Transverse colon (tissue), 4 donors: ENCODE results near the gene LRP8. TPM values are rescaled to one million over a fixed set of nuclear protein-coding genes. Genes with fewer than 3 reads are reported as not detected.
A peak's percentile ranks its signal among the peaks of the same experiment; 100 is the strongest.

Source experiments
- DNase-seq: peaks from one replicate; pipeline ENCODE4 v3.0.0-alpha.2; 2019
- H3K27ac ChIP-seq, 4 donors: fragments of 200-600 bp; sonication (generic); 2 replicates each; pipeline ENCODE4 v1.5.1; 2016 to 2018; ENCODE audit warnings: inconsistent platforms in 4 of 4
- H3K27me3 ChIP-seq: fragments of 200-600 bp; sonication (generic); 2 replicates; pipeline ENCODE4 v1.5.1; 2017; ENCODE audit warnings: inconsistent platforms
- H3K36me3 ChIP-seq, 4 donors: fragments of 200-600 bp; sonication (generic); 2 replicates each; pipeline ENCODE4 v1.5.1; 2017 to 2019; ENCODE audit warnings: inconsistent platforms in 4 of 4
- H3K4me1 ChIP-seq, 4 donors: fragments of 200-600 bp; sonication (generic); 2 replicates each; pipeline ENCODE4 v1.5.1; 2017 to 2020; ENCODE audit warnings: inconsistent platforms in 4 of 4
- H3K4me3 ChIP-seq, 4 donors: fragments of 200-600 bp; sonication (generic); 1 replicate in 1 of 4; 2 replicates in 3 of 4; pipeline versions ENCODE4 v1.5.1 to v1.6.1; 2017 to 2019; ENCODE audit warnings: inconsistent platforms in 4 of 4
- H3K9me3 ChIP-seq, 2 donors: fragments of 200-600 bp; sonication (generic); 2 replicates each; pipeline ENCODE4 v1.5.1; 2017 to 2019; ENCODE audit warnings: inconsistent platforms in 2 of 2
- CTCF ChIP-seq, 5 experiments: fragments of 200-600 bp in 3 of 5; fragments of 450-650 bp in 2 of 5; sonication (generic) in 3 of 5; IDR thresholded peaks; 1 replicate in 2 of 5; 2 replicates in 3 of 5; pipeline ENCODE4 v1.5.1; 2016 to 2017; ENCODE audit warnings: antibody characterized with exemption in 5 of 5, inconsistent platforms in 3 of 5, mild to moderate bottlenecking in 2 of 5, moderate library complexity in 1 of 5
- EP300 ChIP-seq: sonication (generic); formaldehyde crosslinking; IDR thresholded peaks from one replicate; pipeline ENCODE4 v1.6.1; 2017; ENCODE audit warnings: antibody characterized with exemption, low read depth
- POLR2A ChIP-seq: fragments of 450-650 bp; IDR thresholded peaks from one replicate; pipeline ENCODE4 v1.6.1; 2016; ENCODE audit warnings: antibody characterized with exemption, mild to moderate bottlenecking, moderate library complexity
- POLR2AphosphoS5 ChIP-seq, 3 donors: sonication (generic); formaldehyde crosslinking; IDR thresholded peaks; one replicate each; pipeline ENCODE4 v1.6.1; 2016; ENCODE audit warnings: antibody characterized with exemption in 3 of 3
- WGBS, 2 donors: methylation state at CpG; one replicate each; pipeline ENCODE4 v1.1.5; 2018; ENCODE audit warnings: low coverage in 1 of 2; 5-methylcytosine and 5-hydroxymethylcytosine counted together
- in situ Hi-C, 4 donors: fragments of 200-750 bp; cut with MboI; loops; one replicate each; pipeline versions ENCODE4 v1.15.0 to v1.15.1; 2017; ENCODE audit warnings: low sequenced_read_pairs in 3 of 4, low pct_ligation_motif_present in 1 of 4, low pct_unique_long_range_greater_than_20kb in 1 of 4
- intact Hi-C: fragments of 100-400 bp; cut with DNase I; formaldehyde crosslinking; loops from one replicate; pipeline ENCODE4 v1.15.1; 2023; ENCODE audit warnings: low total_unique reads
- total RNA-seq, 4 donors: library from RNA; depleted of rRNA; stranded (reverse); fragments of >200 nt; gene quantifications; one replicate each; pipeline ENCODE4 v1.1.0, GENCODE V29; 2016

Gene LRP8
- total RNA-seq, 4 donors from 2014 or later = 0.37 to 10.7 (median 1.4) TPM

- intact Hi-C loops = no loop called here
- DNase-seq = peak; percentile 96
- in situ Hi-C loops = loop anchor here in 2 of 4 donors (25.0 kb wide), 3 partner anchors 259 to 484 kb away; partner anchors contain the start of genes ECHDC2 (in 1 of the 2) and SCP2 (in 1 of the 2)
- H3K36me3 ChIP-seq = peaks cover 0 to 6% (median 0%) of the 10 kb centered on the region in 4 donors
- WGBS, 2 donors = 0 to 1% methylated on average over 2 to 24 of the region's 57 CpGs
- peaks cover 23 to 32% (median 27%) of the 10 kb centered on the region in 4 donors for H3K4me1 ChIP-seq
- H3K4me3 ChIP-seq = peak within 1 kb of the TSS; percentile 85 to 99 (median 94)
- H3K27ac ChIP-seq = peak within 1 kb of the TSS; percentile 95 to 100 (median 98)
- no peaks in the 10 kb centered on the region for H3K9me3 ChIP-seq
- no peaks in the 10 kb centered on the region for H3K27me3 ChIP-seq
- TF ChIP-seq POLR2A (peak; percentile 96), EP300 (no peak), CTCF (IDR thresholded peaks at IDR 0.05) (peak in 1 of 5 experiments; percentile 12), POLR2AphosphoS5 (IDR thresholded peaks at IDR 0.05) (peak; percentile 96 to 98 (median 97))
Measured at GRCh38 chr1:53196485-53197290, 131.2 kb downstream of the LRP8 start, which contains the start of gene CPT2. Gene CPT2, plus strand, starts transcription at chr1:53196824. Its CDS starts 120 bp downstream, at chr1:53196944.

- Histone ChIP-seq H3K27me3 (no peaks in the 10 kb centered on the region), H3K36me3 (peaks cover 0 to under 1% (median 0%) of the 10 kb centered on the region in 4 donors), H3K4me3 (peak overlapping the region; percentile 85 to 99 (median 94)), H3K27ac (peak overlapping the region; percentile 95 to 100 (median 98)), H3K9me3 (no peaks in the 10 kb centered on the region), H3K4me1 (peaks cover 23 to 32% (median 27%) of the 10 kb centered on the region in 4 donors)
- intact Hi-C loops (no loop called here), in situ Hi-C loops (loop anchor here in 2 of 4 donors (25.0 kb wide), 3 partner anchors 259 to 484 kb away; partner anchors contain the start of genes ECHDC2 (in 1 of the 2) and SCP2 (in 1 of the 2))
- WGBS, 2 donors = 42 to 65% methylated on average over 2 to 9 of the region's 9 CpGs
- DNase-seq = no peak
- TF ChIP-seq CTCF (IDR thresholded peaks at IDR 0.05) (no peak), POLR2A (no peak), EP300 (no peak), POLR2AphosphoS5 (IDR thresholded peaks at IDR 0.05) (no peak)
Measured at GRCh38 chr1:53196017-53196484, 131.8 kb downstream of the LRP8 start.

- in situ Hi-C loops = loop anchor here in 2 of 4 donors (25.0 kb wide), 3 partner anchors 258 to 483 kb away; partner anchors contain the start of genes ECHDC2 (in 1 of the 2) and SCP2 (in 1 of the 2)
- TF ChIP-seq CTCF (IDR thresholded peaks at IDR 0.05) (no peak), EP300 (no peak), POLR2A (no peak), POLR2AphosphoS5 (IDR thresholded peaks at IDR 0.05) (no peak)
- no peak for DNase-seq
- WGBS, 2 donors = 86 to 88% methylated on average over 4 to 11 of the region's 11 CpGs
- Histone ChIP-seq H3K4me1 (peaks cover 23 to 32% (median 27%) of the 10 kb centered on the region in 4 donors), H3K4me3 (no peak overlapping the region), H3K27ac (peak overlapping the region; percentile 95 to 100 (median 98)), H3K36me3 (no peaks in the 10 kb centered on the region), H3K27me3 (no peaks in the 10 kb centered on the region), H3K9me3 (no peaks in the 10 kb centered on the region)
- intact Hi-C loops = no loop called here
Measured at GRCh38 chr1:53195246-53196016, 132.4 kb downstream of the LRP8 start.

Other genes starting within 250 kb of the LRP8 start
- gene SLC1A7, start 185.4 kb downstream of the LRP8 start, total RNA-seq = 1 to 10 TPM in 3 of 4 donors, not detected in 1; 1.1 to 1.6 (median 1.6) TPM
- gene CPT2, start 131.2 kb downstream of the LRP8 start, total RNA-seq = 10 to 100 TPM; 27.3 to 84.8 (median 50.2) TPM
- gene CZIB, start 107.4 kb downstream of the LRP8 start, total RNA-seq = 10 to 100 TPM; 11.2 to 61.9 (median 39.7) TPM
- gene MAGOH, start 89.6 kb downstream of the LRP8 start, total RNA-seq = 10 to 100 TPM in 3 of 4 donors, 1 to 10 TPM in 1; 5.0 to 48.6 (median 23.5) TPM
- gene DMRTB1, start 131.3 kb upstream of the LRP8 start, total RNA-seq = not detected